GM19193 (cell line): ENCODE results near the gene PTPRG.

Experiments used
- POLR2A ChIP-seq: IDR thresholded peaks from 4 replicates; pipeline ENCODE4 v1.6.1; 2011; ENCODE audit not compliant: insufficient read depth, insufficient read length; ENCODE audit errors: extremely low read depth

Gene PTPRG

GRCh38 chr3:61750766-61751165 lies 189.4 kb downstream of the PTPRG start:
- TF ChIP-seq POLR2A, result no peak

DNA sequence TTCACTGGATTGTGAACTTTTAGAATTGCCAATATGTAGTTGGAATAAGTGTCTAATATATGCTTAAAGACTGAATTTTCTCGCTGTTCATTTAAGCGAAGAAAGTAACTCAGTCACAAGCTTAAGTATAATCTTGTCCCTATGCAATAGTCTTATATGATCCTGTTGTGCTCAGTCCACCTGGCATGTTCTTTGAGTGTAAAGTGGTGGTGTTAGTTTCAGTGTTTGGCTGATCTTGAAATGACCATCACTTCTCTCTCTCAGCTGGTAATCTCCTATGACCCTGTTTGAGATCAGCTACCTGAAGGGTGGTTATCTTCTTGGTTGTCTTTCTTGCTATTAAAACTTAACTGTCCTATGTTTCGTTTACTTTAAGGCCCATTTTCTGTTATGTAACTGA lies 197.5 kb downstream of the PTPRG start:
- TF ChIP-seq POLR2A, result no peak

GRCh38 chr3:61761694-61762430 lies 200.5 kb downstream of the PTPRG start:
- no peak for TF ChIP-seq POLR2A

DNA sequence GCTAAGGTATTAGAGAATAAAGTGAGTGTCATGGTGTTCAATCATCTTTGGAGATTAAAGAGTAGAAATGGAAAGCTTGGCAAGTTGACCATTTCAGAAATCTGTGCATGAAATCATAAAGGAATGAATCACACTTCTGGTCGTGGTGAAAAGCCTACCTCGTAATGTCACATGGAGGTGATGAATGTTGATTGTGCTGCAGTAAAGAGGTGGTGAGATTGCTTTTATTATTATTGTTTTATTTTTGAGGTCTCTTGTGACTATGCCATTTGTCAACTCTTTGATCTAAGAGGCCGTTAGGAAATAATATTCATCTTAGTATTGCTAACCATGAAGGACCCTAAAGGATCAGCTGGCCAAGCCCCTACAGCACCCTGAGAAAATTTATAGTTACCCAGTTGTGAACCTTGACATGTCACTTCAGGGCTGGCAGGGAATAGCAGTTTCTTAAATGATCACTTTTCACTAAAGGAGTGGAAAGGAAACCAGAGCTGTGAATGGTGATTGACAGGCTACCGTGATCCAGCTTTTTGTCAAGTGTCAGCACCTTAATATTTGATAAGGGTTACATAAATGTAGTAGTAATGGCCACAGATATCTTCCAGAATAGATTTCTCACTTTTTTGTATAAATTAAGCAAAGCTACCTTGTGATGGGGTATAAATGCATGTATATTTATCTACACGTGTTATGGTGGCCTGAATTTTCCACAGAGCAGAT lies 203.9 kb downstream of the PTPRG start:
- no peak for TF ChIP-seq POLR2A

DNA sequence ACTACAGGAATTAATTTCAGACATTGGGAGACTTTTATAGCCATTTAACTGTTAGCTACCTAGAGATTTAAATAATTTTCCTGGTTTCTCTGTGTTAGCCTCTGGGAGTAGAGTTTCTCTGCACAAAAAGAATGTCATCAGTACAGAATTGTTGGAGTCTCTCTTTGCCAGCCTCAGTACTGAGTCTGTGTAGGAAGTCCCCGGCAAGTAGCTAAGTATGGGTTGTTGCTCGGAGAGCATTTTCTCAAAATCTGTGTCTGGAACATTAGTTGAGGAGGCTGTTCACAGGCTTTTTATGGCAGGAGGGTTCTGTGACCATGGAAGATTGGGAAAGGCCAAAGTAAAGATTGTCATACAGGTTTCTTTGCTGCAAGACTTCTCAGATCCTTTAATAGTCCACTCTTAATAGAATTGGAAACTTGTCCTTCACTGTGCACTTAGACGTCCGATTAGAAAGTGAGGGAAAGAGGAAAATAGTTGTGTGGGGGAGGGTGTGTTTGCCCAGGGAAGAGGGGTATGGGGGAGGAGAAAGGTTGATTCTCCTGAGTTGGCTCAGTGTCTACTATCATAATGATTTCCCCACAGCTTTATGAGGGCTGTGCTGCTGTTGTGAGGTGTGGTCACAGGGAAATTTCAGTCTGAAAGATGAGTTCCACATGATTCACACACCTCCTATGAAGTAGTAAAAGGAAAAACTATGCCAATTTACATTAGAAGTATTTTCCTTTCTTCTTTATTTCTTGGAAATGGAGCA lies 207.1 kb downstream of the PTPRG start:
- no peak for TF ChIP-seq POLR2A

- TF ChIP-seq POLR2A, result no peak
Measured at GRCh38 chr3:61769266-61769990, 208.1 kb downstream of the PTPRG start.

- TF ChIP-seq POLR2A, result no peak
Measured at GRCh38 chr3:61771976-61772375, 210.6 kb downstream of the PTPRG start.

DNA sequence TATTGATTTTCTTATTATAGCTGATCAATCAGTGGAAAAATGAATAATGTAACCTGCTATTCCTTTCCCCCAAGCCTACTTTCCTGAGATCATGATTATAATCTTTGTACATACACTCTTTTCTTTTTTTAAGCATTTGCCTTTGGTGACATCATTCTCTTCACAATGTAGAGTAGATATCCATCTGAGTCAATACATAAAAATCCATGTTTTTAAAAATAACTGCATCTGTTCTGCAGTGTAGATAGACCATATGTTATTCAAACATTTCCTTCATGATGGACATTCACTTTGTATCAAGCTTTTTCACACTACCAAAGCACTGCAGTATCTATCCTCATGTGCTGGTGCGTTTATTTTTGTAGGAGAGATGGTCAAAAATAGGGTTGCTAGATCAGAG lies 211.1 kb downstream of the PTPRG start:
- no peak for TF ChIP-seq POLR2A

DNA sequence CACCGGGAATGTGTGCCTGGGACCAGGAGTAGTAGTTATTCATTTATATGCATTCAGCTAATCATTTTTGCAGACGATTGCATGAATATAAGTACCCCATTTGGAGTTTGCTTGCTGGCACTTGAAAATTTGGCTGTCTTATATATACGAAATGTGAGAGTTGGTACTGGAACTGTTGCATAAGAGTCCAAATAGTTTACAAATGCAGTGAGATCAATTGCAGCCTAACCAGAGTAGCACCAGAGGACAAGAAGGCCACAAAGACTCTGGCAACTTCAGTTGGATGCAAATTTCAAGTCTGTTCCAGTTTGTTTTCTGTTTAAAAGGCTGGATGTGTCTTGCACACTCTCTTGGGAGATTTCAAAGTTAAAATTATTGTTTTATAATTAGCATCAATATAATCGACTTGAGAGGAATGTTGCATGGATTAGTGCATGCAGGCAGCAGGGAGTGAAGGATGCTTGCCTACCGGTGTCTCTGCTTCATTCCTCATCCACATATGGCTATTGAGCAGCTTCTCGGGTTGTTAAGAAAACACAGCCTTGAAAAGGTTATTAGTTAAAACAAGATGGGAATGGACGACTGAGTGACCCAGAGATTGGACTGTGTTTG lies 213.0 kb downstream of the PTPRG start:
- no peak for TF ChIP-seq POLR2A

DNA sequence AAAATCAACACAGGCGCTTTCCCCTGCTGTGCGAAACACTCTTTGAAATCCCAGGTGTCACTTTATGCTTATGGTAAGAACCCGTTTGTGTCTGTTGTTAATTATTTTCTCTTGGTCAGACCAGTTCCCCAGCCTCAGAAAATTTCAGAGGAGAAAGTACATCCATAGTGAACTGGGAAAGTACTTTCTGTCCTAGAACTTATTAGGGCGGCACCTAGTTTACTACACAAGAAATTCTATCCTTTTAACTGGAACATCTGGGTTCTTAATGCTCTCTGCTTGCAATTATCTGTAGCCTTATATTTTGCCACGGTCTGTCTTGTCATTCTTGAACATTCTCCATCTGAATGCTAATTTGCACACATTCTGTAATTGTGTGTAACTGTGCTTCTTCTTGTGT lies 215.0 kb downstream of the PTPRG start:
- no peak for TF ChIP-seq POLR2A

- no peak for TF ChIP-seq POLR2A
Measured at GRCh38 chr3:61777483-61777882, 216.1 kb downstream of the PTPRG start.

GRCh38 chr3:61778095-61778494 lies 216.7 kb downstream of the PTPRG start:
- no peak for TF ChIP-seq POLR2A

- no peak for TF ChIP-seq POLR2A
Measured at GRCh38 chr3:61780016-61780415, 218.6 kb downstream of the PTPRG start.

DNA sequence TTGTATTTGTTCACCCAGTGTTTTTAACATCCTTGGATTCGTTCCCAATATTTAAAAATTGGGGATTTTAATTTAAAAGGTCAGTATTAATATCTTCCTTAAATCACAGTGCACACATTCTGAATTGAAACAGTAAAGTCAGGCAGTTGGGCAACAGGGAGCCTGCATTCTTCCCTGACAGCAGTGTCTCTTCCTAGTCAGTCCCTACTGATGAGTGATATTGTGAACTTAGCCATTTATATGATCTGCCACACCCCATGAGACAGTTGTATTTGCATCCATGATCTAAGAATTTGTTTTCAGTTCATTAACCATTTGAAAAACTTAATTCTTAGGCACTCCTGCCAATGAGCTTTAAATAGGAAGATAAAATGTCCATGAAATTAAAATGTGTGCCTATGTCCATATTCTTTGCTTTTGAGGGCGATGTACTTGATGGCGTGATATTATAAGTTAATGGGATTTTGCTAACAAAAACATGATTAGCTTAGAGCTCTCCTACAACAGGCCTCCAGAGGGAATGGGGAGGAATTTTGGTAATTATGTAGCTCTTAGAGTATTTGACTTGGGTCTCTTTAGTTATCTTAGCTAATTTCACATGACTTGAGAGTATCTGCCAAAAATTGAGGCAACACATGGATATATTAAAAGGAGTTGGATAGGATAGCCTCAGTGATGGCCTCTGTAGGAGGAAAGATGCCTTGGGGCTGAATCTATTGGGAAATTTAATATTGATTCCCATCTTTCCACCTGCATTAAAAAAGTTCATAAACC lies 219.3 kb downstream of the PTPRG start:
- no peak for TF ChIP-seq POLR2A

- TF ChIP-seq POLR2A, result no peak
Measured at GRCh38 chr3:61783993-61784718, 222.8 kb downstream of the PTPRG start.
